ENCODE measurements around the gene MRPL39.

- no peak for TF ChIP-seq MAX (IDR thresholded peaks at IDR 0.05)
- TF ChIP-seq TEAD4 (IDR thresholded peaks at IDR 0.05): no peak
- no peak for TF ChIP-seq YY1 (IDR thresholded peaks at IDR 0.05; ENCODE audit: low read depth)
- TF ChIP-seq TAF1 (IDR thresholded peaks at IDR 0.05; ENCODE audit: low read depth): no peak
- TF ChIP-seq CREB1 (IDR thresholded peaks at IDR 0.05; ENCODE audit: low read depth): no peak
- no peak for TF ChIP-seq NFIC (IDR thresholded peaks at IDR 0.05)
- TF ChIP-seq ZBTB7A (IDR thresholded peaks at IDR 0.05; ENCODE audit: low read depth): no peak
- no peak for TF ChIP-seq RAD21 (IDR thresholded peaks at IDR 0.05; ENCODE audit: low read depth)
- no peak for TF ChIP-seq EP300 (IDR thresholded peaks at IDR 0.05; ENCODE audit: borderline replicate concordance)
Observed at GRCh38 chr21:25640943-25641292, 33.6 kb upstream of the MRPL39 start.

Data from Ishikawa (cell line).